Measurements from ENCODE around the gene NOX4. TPM values are rescaled to one million over a fixed set of nuclear protein-coding genes. Genes with fewer than 3 reads are reported as not detected.
A peak's percentile ranks its signal among the peaks of the same experiment; 100 is the strongest.

The NOX4 gene
- total RNA-seq, 4 donors from 2014 or later = 1.2 to 6.2 (median 2.4) TPM

GRCh38 chr11:89498845-89499448, 7.8 kb upstream of the NOX4 start:
- intact Hi-C loops (cut with DNase I; ENCODE audit: low total_unique reads) = no loop called here
- no peaks in the 10 kb centered on the region for H3K36me3 ChIP-seq
- no peak for DNase-seq
- no peaks in the 10 kb centered on the region for H3K9me3 ChIP-seq
- H3K27ac ChIP-seq = no peak overlapping the region
- H3K27me3 ChIP-seq = no peaks in the 10 kb centered on the region
- no peak overlapping the region for H3K4me3 ChIP-seq
- TF ChIP-seq CTCF (IDR thresholded peaks at IDR 0.05 in 4 of 5, conservative IDR thresholded peaks at IDR 0.05 in 1 of 5) (no peak), POLR2A (IDR thresholded peaks at IDR 0.05) (no peak)
- H3K4me1 ChIP-seq = no peaks in the 10 kb centered on the region
- in situ Hi-C loops (cut with MboI; ENCODE audit: low sequenced_read_pairs in 4 of 4) = no loop called here
- no peak for ATAC-seq

GRCh38 chr11:89495951-89496350, 4.8 kb upstream of the NOX4 start:
- intact Hi-C loops (cut with DNase I; ENCODE audit: low total_unique reads) (no loop called here), in situ Hi-C loops (cut with MboI; ENCODE audit: low sequenced_read_pairs in 4 of 4) (no loop called here)
- Histone ChIP-seq H3K36me3 (no peaks in the 10 kb centered on the region), H3K4me3 (no peak overlapping the region), H3K4me1 (no peaks in the 10 kb centered on the region), H3K9me3 (no peaks in the 10 kb centered on the region), H3K27me3 (peaks cover 0 to 4% (median 0%) of the 10 kb centered on the region in 3 donors), H3K27ac (no peak overlapping the region)
- TF ChIP-seq POLR2A (IDR thresholded peaks at IDR 0.05) (no peak), CTCF (IDR thresholded peaks at IDR 0.05 in 4 of 5, conservative IDR thresholded peaks at IDR 0.05 in 1 of 5) (no peak)
- ATAC-seq = peak; percentile 36 to 78
- peak; percentile 16 to 48 for DNase-seq

GRCh38 chr11:89493431-89493830, 2.3 kb upstream of the NOX4 start:
- H3K36me3 ChIP-seq = no peaks in the 10 kb centered on the region
- peaks cover 0 to 10% (median 0%) of the 10 kb centered on the region in 3 donors for H3K27me3 ChIP-seq
- no peak overlapping the region for H3K4me3 ChIP-seq
- H3K27ac ChIP-seq = no peak overlapping the region
- no peaks in the 10 kb centered on the region for H3K9me3 ChIP-seq
- intact Hi-C loops (cut with DNase I; ENCODE audit: low total_unique reads) (no loop called here), in situ Hi-C loops (cut with MboI; ENCODE audit: low sequenced_read_pairs in 4 of 4) (no loop called here)
- ATAC-seq (no peak), DNase-seq (no peak)
- TF ChIP-seq POLR2A (IDR thresholded peaks at IDR 0.05) = no peak
- no peak for TF ChIP-seq CTCF (IDR thresholded peaks at IDR 0.05 in 4 of 5, conservative IDR thresholded peaks at IDR 0.05 in 1 of 5)
- no peaks in the 10 kb centered on the region for H3K4me1 ChIP-seq

- in situ Hi-C loops (cut with MboI; ENCODE audit: low sequenced_read_pairs in 4 of 4) = no loop called here
- intact Hi-C loops (cut with DNase I; ENCODE audit: low total_unique reads) = no loop called here
- peak overlapping the region in 2 of 4 donors; percentile 55 to 71 for H3K27ac ChIP-seq
Measured at GRCh38 chr11:89490602-89490980, 584 bp downstream of the NOX4 start.

More at GRCh38 chr11:89490602-89490980, 584 bp downstream of the NOX4 start:
- no peaks in the 10 kb centered on the region for H3K9me3 ChIP-seq
- no peaks in the 10 kb centered on the region for H3K36me3 ChIP-seq
- peak overlapping the region in 3 of 4 donors; percentile 39 to 55 (median 50) for H3K4me3 ChIP-seq
- peaks cover 0 to 10% (median 0%) of the 10 kb centered on the region in 3 donors for H3K27me3 ChIP-seq
- TF ChIP-seq CTCF (IDR thresholded peaks at IDR 0.05 in 4 of 5, conservative IDR thresholded peaks at IDR 0.05 in 1 of 5) (no peak), POLR2A (IDR thresholded peaks at IDR 0.05) (no peak)
- no peaks in the 10 kb centered on the region for H3K4me1 ChIP-seq
- ATAC-seq (no peak), DNase-seq (no peak)
